NK-92 (cell line): ENCODE results near the gene AGA.

Source experiments
- DNase-seq: peaks from one replicate; lab custom pipeline; 2025; ENCODE audit not compliant: unreplicated experiment; lab: John Stamatoyannopoulos, UW

Gene AGA

DNA sequence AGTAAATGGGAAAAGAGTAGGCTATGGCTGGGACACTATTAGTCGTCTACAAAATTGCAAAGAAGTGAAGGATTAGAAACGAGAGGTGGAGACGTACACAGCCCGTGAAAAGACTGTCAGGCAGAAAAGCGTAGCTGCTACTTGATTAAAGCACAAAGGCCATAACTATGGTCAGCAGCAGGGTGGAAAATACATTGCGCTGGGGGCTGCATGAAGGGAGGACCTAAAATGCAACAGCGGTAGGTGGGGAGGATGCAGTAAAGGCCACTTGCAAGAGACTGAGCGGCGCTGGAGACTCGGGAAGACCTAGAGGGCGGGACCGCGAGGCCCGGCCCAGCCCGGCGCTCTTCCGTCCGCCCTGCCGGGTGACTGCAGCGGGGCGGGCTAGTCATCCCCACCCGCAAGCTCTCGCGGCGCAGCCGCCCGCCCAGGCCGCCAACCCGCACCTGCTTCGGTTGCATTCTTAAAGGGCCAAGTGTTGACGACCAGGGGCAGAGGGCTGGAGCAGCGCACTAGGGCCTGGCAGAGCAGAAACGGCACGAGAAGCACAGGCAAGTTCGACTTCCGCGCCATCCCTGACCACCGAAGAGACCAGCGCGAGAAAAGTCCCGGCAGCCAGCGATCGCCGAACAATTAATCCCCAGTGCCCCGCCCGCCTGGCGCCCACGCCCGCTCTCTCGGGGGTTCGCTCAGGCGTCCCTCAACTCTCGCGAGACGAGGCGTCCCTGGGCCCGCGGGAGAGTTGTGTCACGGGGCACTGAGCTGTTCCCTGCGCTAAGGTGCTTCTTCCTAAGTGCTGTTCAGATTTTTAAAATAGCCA, at the start of gene AGA:
AGA (minus strand) TSS at position 635 of the 820 bp plus-strand sequence; CDS start at position 573, 62 bp downstream.
- DNase-seq: peak; percentile 66

DNA sequence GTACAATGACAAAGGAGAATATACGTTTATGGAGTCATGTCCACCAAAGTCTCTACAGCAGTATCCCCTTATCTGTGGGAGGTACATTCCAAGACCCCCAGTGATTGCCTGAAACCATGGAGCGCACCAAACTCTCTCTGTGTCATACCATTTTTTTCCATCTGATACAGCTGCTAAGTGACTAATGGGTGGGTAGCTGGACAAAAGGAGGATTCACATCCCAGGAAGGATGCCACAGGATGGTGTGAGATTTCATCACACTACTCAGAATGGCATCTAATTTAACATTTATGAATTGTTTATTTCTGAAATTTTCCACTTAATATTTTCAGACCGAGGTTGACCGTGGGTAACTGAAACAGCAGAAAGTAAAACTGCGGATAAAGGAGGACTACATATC, 49.8 kb upstream of the AGA start:
- no peak for DNase-seq

DNA sequence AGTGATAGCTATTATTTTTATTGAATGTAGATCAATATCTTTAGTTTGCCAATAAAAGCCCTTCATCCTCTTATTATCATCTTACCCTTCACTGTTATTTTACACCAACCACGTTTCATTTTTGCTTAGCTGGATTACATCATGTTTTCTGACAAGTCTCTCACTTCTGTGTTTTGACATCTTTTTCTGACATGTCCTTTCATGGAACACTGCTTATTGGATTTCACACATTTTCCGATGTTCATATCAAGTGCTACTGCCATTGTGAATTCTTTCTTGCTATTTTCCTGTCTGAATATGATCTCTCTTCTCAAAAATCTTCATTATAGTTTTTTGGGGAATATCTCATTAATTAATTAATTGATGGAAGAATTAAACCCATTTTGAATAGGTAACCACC, 48.5 kb upstream of the AGA start:
- DNase-seq: no peak

DNA sequence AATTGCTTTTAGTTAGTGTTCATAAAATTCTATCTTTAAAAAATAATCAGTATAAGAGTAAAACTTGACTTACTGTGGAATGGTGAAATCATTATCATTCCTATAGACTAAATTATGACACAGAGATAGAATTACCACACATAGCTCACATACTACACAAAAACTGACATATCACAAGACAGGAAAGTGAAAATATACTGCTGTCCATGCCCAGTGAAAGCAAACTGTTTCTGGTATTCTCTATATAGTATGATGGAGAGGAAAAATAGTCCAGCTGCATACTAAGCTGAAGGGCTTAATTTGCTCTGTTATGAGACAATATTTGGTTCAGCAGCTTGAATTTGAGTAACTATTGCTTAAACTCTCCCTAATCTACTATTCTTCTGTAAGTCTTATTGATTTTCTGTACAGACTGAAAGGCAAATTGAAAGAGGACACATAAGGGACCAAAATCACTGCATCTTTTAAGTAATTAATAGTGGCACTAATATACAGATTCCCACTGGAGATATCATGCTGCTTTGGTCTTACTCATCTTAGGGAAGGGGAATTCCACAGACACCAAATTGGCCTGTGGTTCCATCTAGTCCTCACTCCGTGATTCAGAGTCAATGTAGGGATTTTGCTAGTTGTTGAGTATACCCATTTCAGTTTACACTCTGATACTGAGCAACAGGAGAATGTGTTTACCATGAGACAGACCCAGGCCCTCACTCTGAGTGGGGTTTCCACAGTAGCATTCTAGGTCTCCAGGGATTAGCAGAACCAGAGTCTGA, 47.4 kb upstream of the AGA start:
- no peak for DNase-seq

DNA sequence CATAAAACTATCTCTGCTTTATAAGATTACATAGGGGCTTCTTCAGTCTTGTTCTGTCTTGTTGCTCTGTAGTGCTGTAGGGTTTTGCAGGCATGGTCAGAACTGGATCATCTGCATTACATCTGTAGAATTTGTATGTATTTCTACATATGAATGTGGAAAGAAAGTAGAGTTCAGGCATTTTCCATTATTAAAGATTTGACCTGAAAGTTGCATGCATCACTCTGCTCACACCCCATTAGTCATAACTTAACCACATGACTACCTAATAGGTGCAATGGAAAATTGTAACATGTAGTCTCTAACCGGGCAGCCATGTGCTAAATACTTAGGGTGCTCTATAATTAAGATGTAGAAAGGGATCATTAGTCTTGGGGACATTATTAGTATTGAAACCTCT, 45.7 kb upstream of the AGA start:
- DNase-seq: no peak

DNA sequence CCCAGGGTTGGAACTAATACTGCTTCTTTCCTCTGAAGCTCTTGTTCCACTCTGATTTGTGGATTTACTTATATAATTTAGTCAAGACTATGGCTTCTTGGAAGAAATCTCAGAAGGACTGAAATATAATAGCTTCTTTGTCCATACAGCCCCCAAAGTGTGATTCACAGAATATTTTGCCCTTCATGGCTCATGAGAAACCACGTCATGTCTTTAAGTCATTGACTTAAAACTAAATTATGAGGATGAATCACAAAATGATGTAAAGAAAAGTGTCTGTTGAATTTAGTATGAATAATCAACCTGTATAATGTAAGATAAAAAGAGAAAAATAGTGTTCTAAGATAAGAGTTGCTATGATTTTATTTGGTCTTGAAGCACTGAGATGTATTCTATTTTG, 43.3 kb upstream of the AGA start:
- DNase-seq: no peak

DNA sequence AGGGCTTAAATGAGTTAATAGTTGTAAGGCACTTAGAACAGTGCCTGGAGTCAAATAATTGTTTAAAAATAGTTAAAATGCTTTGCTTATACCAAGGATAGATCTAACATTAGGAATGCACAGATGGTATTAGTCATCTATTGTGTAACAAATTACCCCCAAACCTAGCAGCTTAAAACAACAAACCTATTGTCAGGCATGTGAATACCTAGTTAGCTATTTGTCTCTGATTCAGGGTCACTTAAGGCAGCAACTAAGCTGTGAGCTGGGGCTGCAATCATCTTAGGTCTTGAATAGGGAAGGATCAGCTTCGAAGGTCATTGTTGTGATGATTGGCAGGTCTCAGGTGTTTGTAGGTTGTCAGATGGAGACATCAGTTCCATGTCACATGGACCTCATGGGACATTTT, 42.4 kb upstream of the AGA start:
- no peak for DNase-seq

DNA sequence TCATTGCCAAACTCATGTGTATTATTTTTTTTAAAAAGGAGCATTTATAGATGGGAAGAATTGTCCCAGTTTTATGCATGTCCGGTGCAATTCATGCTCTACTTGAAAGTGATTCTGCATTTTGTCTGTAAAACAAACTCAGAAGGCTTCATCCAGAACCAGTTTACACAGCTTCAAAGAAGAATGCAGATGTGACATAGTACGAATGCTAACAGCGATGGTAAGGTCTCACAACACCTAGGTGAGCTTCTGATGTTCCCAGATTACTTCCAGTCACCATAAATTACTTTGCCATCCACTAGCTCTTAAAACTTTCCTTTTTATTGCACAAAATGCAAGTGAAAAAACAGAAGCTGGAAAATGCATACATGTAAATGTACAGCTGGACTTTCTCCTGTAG, 41.5 kb upstream of the AGA start:
- no peak for DNase-seq

DNA sequence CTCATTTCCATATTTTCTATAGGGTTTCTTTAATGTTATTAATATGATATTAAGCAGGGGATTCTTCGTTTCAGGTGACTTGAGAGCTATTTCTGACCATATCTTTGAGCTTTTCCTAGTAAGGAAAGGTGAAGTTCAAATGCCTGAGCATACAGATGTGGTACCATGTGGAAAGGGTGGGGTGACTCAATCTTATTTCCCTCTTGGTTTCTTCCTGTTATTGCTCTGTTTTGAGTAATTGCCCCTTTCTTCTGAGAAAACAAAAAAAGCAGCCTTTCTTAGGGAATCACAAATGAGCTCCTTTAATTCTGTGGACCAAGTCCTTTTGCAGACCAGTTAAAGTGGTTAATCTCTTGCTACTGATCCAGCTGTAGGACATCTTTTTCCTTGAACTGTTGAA, 41.0 kb upstream of the AGA start:
- DNase-seq: no peak

DNA sequence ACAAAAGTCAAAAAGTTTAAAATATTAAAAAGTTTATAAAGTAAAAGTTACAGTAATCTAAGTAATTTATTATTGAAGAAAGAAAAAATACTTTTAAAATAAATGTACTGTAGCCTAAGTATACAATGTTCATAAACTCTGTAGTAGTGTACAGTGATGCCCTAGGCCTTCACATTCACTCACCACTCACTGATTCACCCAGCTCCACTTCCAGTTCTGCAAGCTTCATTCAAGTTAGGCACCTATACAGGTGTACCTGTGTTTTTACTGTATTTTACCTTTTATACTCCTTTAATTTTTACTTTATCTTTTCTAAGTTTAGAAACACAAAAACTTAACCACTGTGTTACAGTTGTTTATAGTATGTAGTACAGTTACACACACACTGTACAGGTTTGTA, 40.1 kb upstream of the AGA start:
- no peak for DNase-seq

DNA sequence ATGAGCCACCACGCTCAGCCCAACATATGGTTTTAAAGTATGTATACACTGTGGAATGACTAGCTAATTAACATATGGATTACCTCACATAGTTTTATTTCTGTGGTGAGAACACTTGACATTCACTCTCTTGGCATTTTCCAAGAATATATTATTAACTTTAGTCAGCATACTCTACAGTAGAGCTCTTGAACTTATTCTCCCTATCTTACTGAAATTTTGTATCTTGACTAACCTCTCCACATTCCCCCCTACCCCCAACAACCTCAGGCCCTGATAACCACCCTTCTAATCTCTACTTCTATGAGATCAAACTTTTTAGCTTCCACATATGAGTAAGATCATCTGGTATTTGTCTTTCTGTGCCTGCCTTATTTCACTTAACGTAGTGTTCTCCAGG, 38.6 kb upstream of the AGA start:
- no peak for DNase-seq

DNA sequence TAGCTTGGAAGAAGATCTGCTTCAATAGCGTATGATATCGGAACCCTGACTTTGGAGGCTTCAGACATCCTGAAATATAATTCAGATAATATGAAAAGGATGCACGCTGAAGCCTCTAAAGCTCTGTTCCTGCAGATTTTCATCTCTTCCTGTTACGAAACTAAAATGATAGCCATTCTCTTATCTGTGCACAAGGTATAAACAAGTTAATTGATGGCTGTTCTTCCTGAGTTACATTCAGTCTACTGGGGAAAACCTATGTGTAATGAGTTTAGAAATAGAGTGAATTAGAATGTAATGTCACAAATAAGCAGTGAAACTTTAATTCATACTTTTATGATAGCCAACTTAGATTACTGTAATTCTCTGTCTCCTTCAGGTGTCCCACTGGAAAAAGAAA, 36.8 kb upstream of the AGA start:
- DNase-seq: no peak

DNA sequence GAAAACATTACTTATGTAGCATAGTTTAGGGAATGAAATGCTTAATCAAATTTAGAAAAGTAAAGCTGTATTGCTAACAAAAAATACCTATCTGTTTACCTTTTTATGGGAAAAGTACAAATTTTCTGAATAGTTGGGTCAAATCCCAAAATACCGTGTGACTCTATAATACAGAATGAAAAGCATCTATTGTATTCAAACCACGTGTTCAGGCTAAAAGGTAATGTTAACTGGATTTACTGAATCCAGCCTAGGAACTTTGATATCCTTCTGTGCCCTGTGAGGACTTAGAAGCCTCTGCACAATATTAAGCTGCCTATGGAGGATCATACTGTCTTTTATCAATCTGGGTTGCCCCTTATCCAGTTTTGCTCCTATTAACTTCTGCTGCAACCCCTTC, 36.3 kb upstream of the AGA start:
- no peak for DNase-seq

DNA sequence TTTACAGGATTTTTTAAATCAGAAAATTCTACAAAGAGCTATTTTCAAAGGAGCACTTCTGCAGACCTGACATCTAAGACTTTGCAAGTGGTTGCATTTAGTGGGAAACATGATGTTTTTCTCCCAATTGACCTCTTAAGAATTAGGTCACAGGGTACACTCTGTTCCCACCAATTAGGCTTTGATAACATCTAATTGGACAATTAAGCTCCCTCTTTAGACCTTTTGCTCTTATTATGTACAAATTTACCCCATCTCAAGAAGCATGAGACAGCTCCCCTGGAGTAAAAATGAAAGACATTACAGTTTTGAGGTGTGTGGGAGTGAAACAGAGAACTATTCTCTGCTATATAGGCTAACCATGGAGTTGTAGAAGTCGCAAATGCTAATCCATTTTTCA, 31.8 kb upstream of the AGA start:
- DNase-seq: no peak

DNA sequence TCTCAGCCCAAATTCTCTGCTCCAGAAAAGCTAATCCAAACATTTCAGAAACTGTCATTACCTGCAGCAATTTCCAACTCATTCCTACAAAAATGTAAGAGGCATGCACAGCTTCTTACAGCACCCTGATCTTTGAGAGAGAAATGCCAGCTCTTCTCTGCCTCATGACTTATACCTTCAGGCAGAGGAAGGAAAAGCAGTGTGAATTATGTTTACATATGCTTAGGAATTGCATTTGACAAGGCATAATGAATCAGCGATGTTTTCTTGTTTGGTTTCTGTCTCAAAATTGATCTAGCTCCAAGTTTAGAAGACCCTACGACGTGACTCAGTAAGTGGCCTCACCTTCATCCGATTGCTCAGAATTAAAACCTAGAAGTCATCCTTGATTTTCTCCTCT, 21.8 kb upstream of the AGA start:
- DNase-seq: no peak

DNA sequence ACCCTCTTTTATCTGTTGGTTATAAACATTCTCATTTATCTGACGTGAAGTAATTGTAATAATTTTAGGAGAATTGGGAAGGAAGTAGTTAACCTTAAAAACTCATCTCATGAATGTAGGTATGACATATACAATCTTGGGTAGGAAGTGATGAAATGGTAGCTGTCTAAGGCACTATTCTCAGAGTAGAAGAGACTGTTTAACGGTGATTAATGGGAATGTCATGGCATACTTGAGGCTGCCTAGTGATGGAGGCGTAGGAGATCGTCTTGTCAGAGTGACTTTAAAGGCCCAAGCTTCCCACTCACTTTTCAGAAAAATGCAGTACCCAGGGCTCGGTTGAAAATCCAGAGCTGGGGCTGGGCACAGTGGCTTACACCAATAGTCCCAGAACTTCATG, 19.4 kb upstream of the AGA start:
- no peak for DNase-seq

DNA sequence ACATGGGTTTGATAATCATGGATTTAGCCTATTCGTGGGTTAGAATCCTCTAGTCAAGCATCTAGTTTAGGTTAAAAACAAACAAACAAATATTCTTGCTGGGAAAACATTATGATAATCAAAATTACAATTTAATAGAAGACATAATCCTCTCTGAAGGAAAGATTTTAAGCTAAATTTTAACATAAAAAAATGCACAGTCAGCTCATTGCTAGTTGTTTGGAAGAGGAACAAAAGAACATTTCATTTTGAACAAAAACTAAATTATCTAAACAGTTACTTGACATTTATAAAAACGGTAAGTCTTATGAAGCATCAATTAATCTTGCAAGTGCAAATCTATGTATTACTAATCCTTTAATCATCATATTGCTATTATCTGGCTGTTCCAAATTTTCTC, 18.2 kb upstream of the AGA start:
- DNase-seq: no peak

DNA sequence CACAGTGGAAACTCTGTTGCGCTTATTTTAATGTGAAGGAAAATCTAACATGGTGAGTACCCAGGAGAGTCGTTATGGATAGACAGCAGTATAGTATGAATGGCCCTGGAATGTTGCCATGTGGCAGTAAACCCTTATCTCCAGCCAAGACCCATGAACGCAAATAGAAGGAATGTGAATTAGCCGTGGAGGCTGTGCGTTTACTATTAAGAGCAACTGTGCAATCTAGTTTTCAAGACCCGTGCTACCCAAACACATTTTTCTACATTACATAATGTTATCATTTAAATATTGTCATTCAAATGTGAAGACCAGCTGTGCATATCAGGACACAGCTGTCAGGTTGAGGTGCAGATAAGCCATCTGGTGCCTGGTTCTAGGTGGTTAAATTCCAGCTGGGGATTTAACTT, 13.3 kb upstream of the AGA start:
- no peak for DNase-seq

DNA sequence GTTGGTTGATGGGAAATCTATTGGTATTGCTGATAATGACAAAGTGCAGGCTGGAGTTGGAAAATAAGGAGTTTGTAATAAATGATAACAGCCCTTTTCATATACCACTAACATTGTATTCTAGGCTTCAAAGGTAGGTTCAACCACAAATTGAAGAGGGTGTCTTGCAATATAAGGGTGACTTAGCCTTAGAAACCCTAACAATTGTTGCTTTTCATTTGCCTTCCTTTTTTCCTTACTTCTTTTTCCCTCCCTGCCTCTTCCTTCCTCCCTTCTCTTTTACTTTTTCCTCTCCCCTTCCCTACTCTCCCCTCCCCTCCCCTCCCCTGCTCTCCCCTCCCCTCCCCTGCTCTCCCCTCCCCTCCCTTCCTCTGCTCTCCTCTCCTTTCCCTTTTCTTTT, 10.9 kb upstream of the AGA start:
- no peak for DNase-seq

DNA sequence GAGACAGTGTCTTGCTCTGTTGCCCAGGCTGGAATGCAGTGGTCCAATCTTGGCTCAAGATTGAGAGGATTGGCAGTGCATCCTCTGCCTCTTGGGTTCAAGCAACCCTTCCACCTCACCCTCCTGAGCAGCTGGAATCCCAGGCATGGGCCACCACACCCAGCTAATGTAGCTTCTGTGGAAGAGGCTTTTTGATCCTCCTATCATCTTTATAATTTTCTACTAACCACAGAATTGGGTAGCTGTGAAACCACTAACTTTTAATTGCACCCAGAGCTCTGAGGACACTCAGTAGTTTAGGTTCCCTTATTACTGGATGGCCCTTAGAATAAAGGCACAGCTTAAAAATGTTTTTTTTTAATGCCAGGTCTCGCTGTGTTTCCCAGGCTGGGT, 8.9 kb upstream of the AGA start:
- no peak for DNase-seq

DNA sequence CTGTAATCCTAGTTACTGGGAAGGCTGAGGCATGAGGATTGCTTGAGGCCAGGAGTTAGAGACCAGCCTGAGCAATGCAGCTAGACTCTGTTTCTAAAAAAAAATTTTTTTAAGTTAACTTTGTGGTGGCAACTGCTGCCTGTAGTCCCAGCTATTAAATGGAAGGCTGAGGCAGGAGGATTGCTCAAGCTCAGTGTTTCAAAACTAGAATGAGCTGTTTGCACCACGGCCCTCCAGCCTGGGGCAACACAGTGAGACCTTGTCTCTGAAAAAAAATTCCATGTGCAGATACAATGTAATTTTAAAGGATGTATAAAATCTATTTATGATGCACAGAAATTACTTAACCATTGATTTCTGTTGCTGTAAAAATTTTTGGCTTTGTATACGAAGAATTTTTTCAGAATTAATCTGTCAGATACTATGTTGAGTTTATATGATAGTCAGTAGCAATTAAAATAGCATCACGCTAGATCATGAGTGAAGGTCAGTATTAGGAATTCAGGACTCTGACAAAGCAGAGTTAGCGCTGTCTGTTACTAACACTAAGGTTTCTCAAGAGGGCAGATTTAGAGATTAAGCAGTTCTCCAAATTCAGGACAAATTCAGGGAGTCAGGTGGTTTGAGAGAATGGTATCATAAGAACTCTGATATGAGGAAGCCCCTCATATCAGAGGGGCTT, 8.3 kb upstream of the AGA start:
- DNase-seq: no peak

DNA sequence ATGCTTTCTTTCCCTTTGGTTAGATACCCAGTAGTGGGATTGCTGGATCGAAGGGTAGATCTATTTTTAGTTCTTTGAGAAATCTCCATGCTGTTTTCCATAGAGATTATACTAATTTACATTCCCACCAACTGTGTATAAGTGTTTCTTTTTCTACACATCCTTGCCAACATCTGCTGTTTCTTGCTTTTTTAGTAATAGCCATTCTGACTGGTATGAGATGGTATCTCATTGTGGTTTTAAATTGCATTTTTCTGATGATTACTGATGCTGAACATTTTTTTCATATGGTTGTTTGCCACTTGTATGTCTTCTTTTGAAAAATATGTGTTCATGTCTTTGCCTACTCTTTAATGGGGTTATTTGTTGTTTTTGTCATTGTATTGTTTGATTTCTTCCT, 6.6 kb upstream of the AGA start:
- DNase-seq: no peak
